Measurements from ENCODE around the gene MAP3K13. TPM values are rescaled to one million over a fixed set of nuclear protein-coding genes. Genes with fewer than 3 reads are reported as not detected.
A peak's percentile ranks its signal among the peaks of the same experiment; 100 is the strongest.

MAP3K13 gene
- total and polyA plus RNA-seq, 10 donors = 13.2 to 20.9 (median 16.3) TPM

DNA sequence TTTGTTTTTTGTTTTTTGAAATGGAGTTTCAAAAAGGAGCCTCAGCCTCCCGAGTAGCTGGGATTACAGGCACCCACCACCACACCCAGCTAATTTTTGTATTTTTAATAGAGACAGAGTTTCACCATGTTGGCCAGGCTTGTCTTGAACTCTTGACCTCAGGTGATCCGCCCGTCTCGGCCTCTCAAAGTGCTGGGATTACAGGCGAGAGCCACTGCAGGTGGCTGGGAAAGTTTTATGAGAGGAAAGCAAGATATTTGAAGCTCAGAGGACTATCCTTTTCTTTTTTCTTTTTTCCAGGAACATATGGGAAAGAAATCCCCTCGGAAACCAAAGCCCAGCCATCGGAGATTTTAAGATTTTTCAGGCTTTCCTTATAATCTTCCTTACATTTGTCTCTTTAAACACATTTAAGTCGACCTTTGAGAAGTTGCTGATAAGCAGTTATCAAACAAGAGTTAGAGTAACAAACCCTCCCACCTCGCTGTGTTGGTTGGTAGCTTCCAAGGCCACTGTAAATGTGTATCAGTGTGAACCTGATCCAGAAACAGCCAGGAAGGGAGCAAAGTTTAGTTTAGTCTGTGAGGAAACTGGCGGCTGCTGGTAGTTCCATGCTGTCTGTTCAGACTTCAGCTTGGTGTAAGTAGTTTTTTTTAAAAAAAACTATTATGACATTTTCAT, 34.5 kb upstream of the MAP3K13 start:
- DNase-seq = no peak
- TF ChIP-seq, protein P1, sequence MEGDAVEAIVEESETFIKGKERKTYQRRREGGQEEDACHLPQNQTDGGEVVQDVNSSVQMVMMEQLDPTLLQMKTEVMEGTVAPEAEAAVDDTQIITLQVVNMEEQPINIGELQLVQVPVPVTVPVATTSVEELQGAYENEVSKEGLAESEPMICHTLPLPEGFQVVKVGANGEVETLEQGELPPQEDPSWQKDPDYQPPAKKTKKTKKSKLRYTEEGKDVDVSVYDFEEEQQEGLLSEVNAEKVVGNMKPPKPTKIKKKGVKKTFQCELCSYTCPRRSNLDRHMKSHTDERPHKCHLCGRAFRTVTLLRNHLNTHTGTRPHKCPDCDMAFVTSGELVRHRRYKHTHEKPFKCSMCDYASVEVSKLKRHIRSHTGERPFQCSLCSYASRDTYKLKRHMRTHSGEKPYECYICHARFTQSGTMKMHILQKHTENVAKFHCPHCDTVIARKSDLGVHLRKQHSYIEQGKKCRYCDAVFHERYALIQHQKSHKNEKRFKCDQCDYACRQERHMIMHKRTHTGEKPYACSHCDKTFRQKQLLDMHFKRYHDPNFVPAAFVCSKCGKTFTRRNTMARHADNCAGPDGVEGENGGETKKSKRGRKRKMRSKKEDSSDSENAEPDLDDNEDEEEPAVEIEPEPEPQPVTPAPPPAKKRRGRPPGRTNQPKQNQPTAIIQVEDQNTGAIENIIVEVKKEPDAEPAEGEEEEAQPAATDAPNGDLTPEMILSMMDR (IDR thresholded peaks at IDR 0.05 in 8 of 11, conservative IDR thresholded peaks at IDR 0.05 in 3 of 11) = no peak
- TF ChIP-seq POLR2A (IDR thresholded peaks at IDR 0.05) (no peak), POLR2AphosphoS5 (IDR thresholded peaks at IDR 0.05) (no peak)
- intact Hi-C loops (cut with DNase I; ENCODE audit: low total_unique reads) = no loop called here
- peak overlapping the region in 3 of 8 donors; percentile 9 to 37 (median 26) for H3K27ac ChIP-seq
- peaks cover 4 to 38% (median 12%) of the 10 kb centered on the region in 6 donors for H3K4me1 ChIP-seq
- WGBS, 5 donors = 73 to 90% (median 79%) methylated on average over 10 of the region's 10 CpGs
- no peaks in the 10 kb centered on the region for H3K36me3 ChIP-seq
- H3K9me3 ChIP-seq = no peaks in the 10 kb centered on the region
- H3K4me3 ChIP-seq = peak overlapping the region in 1 of 8 donors; percentile 13
- H3K27me3 ChIP-seq (replicated peaks in 1 of 7) = no peaks in the 10 kb centered on the region

DNA sequence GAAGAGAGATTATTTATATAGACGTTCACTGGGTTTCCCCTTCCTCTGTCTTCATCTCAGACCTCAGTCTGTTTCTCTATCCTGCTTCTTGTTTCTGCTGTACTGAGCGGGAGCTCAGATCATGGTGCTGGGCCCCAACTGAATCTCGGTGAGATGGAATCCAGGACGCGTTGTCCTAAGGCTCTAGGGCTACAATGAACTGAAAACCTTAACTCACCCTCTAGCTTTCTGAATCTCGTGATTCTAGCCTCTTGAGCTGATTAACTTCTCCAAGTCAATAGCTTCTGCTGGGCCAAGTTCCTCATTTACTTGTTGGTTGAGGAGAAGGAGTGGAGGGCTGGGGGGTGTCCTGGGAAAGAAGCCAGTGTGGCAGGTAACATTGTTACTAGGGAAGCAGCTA, 32.7 kb upstream of the MAP3K13 start:
- intact Hi-C loops (cut with DNase I; ENCODE audit: low total_unique reads) = no loop called here
- Histone ChIP-seq H3K4me1 (peaks cover 4 to 32% (median 12%) of the 10 kb centered on the region in 6 donors), H3K9me3 (no peaks in the 10 kb centered on the region), H3K36me3 (no peaks in the 10 kb centered on the region), H3K27me3 (replicated peaks in 1 of 7) (no peaks in the 10 kb centered on the region), H3K27ac (peak overlapping the region in 5 of 8 donors; percentile 47 to 73 (median 62)), H3K4me3 (no peak overlapping the region)
- TF ChIP-seq POLR2AphosphoS5 (IDR thresholded peaks at IDR 0.05) (no peak), POLR2A (IDR thresholded peaks at IDR 0.05) (no peak)
- TF ChIP-seq, protein P1 (IDR thresholded peaks at IDR 0.05 in 8 of 11, conservative IDR thresholded peaks at IDR 0.05 in 3 of 11) = no peak
- DNase-seq = no peak
- WGBS, 5 donors = 58 to 91% (median 72%) methylated on average over 6 of the region's 6 CpGs

DNA sequence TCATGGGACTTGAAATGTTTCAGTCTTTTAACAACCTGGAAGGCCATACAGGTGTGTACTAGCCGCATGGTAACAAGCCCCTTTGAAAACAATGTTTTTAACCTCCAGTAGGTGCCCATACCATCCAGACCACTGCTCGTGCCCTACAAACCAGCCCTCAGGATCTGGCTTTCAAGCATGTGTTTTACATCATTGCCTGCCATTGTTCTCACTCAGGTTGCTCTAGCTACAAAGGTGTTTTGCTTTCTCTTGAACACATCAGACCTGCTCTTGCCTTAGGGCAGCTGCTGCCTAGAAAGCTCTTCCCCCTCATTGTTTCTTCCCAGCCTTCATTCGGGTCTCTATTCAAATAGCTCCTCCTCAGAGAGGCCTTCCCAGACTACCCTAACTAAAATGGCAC, 32.3 kb upstream of the MAP3K13 start:
- TF ChIP-seq, protein P1 (IDR thresholded peaks at IDR 0.05 in 8 of 11, conservative IDR thresholded peaks at IDR 0.05 in 3 of 11) = no peak
- TF ChIP-seq POLR2AphosphoS5 (IDR thresholded peaks at IDR 0.05) = no peak
- TF ChIP-seq POLR2A (IDR thresholded peaks at IDR 0.05) = no peak
- Histone ChIP-seq H3K36me3 (no peaks in the 10 kb centered on the region), H3K27me3 (replicated peaks in 1 of 7) (no peaks in the 10 kb centered on the region), H3K27ac (peak overlapping the region in 5 of 8 donors; percentile 47 to 73 (median 62)), H3K9me3 (no peaks in the 10 kb centered on the region), H3K4me1 (peaks cover 4 to 32% (median 12%) of the 10 kb centered on the region in 6 donors), H3K4me3 (no peak overlapping the region)
- intact Hi-C loops (cut with DNase I; ENCODE audit: low total_unique reads) = no loop called here
- DNase-seq = no peak
- WGBS, 5 donors = 88 to 94% (median 93%) methylated on average over 3 of the region's 3 CpGs

DNA sequence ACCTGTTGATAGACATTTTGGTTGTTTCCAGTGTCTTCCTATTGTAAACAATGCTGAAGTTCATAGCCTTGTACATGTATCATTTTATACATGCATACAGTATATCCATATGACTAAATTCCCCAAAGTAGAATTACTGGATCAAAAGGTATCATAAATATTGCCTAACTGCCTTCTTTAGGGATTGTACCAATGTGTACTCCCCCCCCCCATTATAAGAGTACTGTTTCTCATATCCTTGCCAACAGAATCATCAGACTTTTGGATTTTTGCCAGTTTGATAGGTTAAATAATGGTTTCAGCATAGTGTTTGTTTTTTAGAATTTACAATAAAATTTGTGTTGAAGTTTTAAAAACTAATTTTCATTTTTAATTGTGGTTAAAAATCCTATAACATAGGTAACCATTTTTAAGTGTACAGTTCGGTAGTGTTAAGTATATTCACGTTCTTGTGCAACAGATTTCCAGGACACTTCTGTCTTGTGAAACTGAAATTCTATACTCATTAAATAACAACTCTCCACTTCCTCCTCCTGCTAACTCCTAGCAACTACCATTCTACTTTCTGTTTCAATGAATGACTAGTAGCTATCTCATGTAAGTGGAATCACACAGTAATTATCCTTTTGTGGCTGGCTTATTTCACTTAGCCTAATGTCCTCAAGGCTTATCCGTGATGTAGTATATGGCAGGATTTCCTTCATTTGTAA, 30.8 kb upstream of the MAP3K13 start:
- DNase-seq = no peak
- TF ChIP-seq, protein P1 (IDR thresholded peaks at IDR 0.05 in 8 of 11, conservative IDR thresholded peaks at IDR 0.05 in 3 of 11) = no peak
- H3K36me3 ChIP-seq = no peaks in the 10 kb centered on the region
- WGBS, 5 donors = 11 to 24% (median 17%) methylated on average over 3 of the region's 3 CpGs
- H3K27ac ChIP-seq = peak overlapping the region in 7 of 8 donors; percentile 30 to 80 (median 58)
- peaks cover 4 to 32% (median 12%) of the 10 kb centered on the region in 6 donors for H3K4me1 ChIP-seq
- H3K4me3 ChIP-seq = peak overlapping the region in 1 of 8 donors; percentile 9
- intact Hi-C loops (cut with DNase I; ENCODE audit: low total_unique reads) = no loop called here
- H3K9me3 ChIP-seq = no peaks in the 10 kb centered on the region
- no peaks in the 10 kb centered on the region for H3K27me3 ChIP-seq (replicated peaks in 1 of 7)
